ENCODE results near the gene KNTC1. TPM values are rescaled to one million over a fixed set of nuclear protein-coding genes. Genes with fewer than 3 reads are reported as not detected.

KNTC1 gene
- polyA plus RNA-seq, 1 donor (not counting 4 experiments of a cell fraction or from before 2014, with no cell fraction given) = 18.6 TPM

GRCh38 chr12:122501489-122501989, 25.5 kb upstream of the KNTC1 start:
- peaks cover 7 to 21% of the 10 kb centered on the region in 2 experiments for H3K36me3 ChIP-seq (ENCODE audit: control insufficient read depth in 2 of 2, extremely low read depth in 1 of 2, insufficient read depth in 2 of 2, low read length in 2 of 2)
- no peak overlapping the region for H2AFZ ChIP-seq (ENCODE audit: control insufficient read depth, low read length)
- no peaks in the 10 kb centered on the region for H3K9me3 ChIP-seq (ENCODE audit: control insufficient read depth, low read depth, low read length)
- TF ChIP-seq CTCF (optimal IDR thresholded peaks at IDR 0.05 in 1 of 3, IDR thresholded peaks at IDR 0.05 in 1 of 3, conservative IDR thresholded peaks at IDR 0.05 in 1 of 3; ENCODE audit: extremely low read depth in 1 of 3, insufficient read depth in 2 of 3, low read length in 3 of 3) (no peak), EZH2 (IDR thresholded peaks at IDR 0.05; ENCODE audit: low read length) (no peak)
- no peak overlapping the region for H3K4me3 ChIP-seq (ENCODE audit: control insufficient read depth in 2 of 3, extremely low read depth in 1 of 3, insufficient read depth in 2 of 3, low read depth in 1 of 3, low read length in 3 of 3)
- H3K9ac ChIP-seq (ENCODE audit: control insufficient read depth, extremely low read depth, insufficient read depth, low read length) = no peak overlapping the region
- FAIRE-seq = no peak
- H3K27me3 ChIP-seq (ENCODE audit: control insufficient read depth, extremely low read depth, insufficient read depth, low read length) = no peaks in the 10 kb centered on the region
- DNase-seq (ENCODE audit: low read depth, low spot score) = no peak
- H3K4me2 ChIP-seq (ENCODE audit: control insufficient read depth, extremely low read depth, insufficient read depth, low read depth, low read length) = peak overlapping the region; percentile 57
- H3K9me1 ChIP-seq (ENCODE audit: control insufficient read depth, extremely low read depth, insufficient read depth, low read length) = no peaks in the 10 kb centered on the region
- H4K20me1 ChIP-seq (ENCODE audit: control insufficient read depth, extremely low read depth, insufficient read depth, low read length) = no peaks in the 10 kb centered on the region
- peaks cover 10% of the 10 kb centered on the region for H3K4me1 ChIP-seq (ENCODE audit: control insufficient read depth, extremely low read depth, insufficient read depth, low read length)
- H3K79me2 ChIP-seq (ENCODE audit: control insufficient read depth, insufficient read depth, low read length) = peaks cover 31% of the 10 kb centered on the region
- H3K27ac ChIP-seq (ENCODE audit: control insufficient read depth, insufficient read depth, low read length) = peak overlapping the region; percentile 15
- dilution Hi-C loops (cut with MboI; ENCODE audit: extremely low pct_ligation_motif_present, low sequenced_read_pairs) = no loop called here

GRCh38 chr12:122503147-122503751, 23.8 kb upstream of the KNTC1 start:
- H3K36me3 ChIP-seq (ENCODE audit: control insufficient read depth in 2 of 2, extremely low read depth in 1 of 2, insufficient read depth in 2 of 2, low read length in 2 of 2) = peaks cover 13 to 36% of the 10 kb centered on the region in 2 experiments
- TF ChIP-seq CTCF (optimal IDR thresholded peaks at IDR 0.05 in 1 of 3, IDR thresholded peaks at IDR 0.05 in 1 of 3, conservative IDR thresholded peaks at IDR 0.05 in 1 of 3; ENCODE audit: extremely low read depth in 1 of 3, insufficient read depth in 2 of 3, low read length in 3 of 3) (no peak), EZH2 (IDR thresholded peaks at IDR 0.05; ENCODE audit: low read length) (no peak)
- peaks cover 20% of the 10 kb centered on the region for H3K79me2 ChIP-seq (ENCODE audit: control insufficient read depth, insufficient read depth, low read length)
- H3K4me3 ChIP-seq (ENCODE audit: control insufficient read depth in 2 of 3, extremely low read depth in 1 of 3, insufficient read depth in 2 of 3, low read depth in 1 of 3, low read length in 3 of 3) = no peak overlapping the region
- H3K4me2 ChIP-seq (ENCODE audit: control insufficient read depth, extremely low read depth, insufficient read depth, low read depth, low read length) = no peak overlapping the region
- FAIRE-seq (no peak), DNase-seq (ENCODE audit: low read depth, low spot score) (no peak)
- no peak overlapping the region for H2AFZ ChIP-seq (ENCODE audit: control insufficient read depth, low read length)
- H3K9me1 ChIP-seq (ENCODE audit: control insufficient read depth, extremely low read depth, insufficient read depth, low read length) = no peaks in the 10 kb centered on the region
- H3K27me3 ChIP-seq (ENCODE audit: control insufficient read depth, extremely low read depth, insufficient read depth, low read length) = no peaks in the 10 kb centered on the region
- peaks cover 4% of the 10 kb centered on the region for H4K20me1 ChIP-seq (ENCODE audit: control insufficient read depth, extremely low read depth, insufficient read depth, low read length)
- H3K4me1 ChIP-seq (ENCODE audit: control insufficient read depth, extremely low read depth, insufficient read depth, low read length) = peaks cover 10% of the 10 kb centered on the region
- dilution Hi-C loops (cut with MboI; ENCODE audit: extremely low pct_ligation_motif_present, low sequenced_read_pairs) = no loop called here
- no peaks in the 10 kb centered on the region for H3K9me3 ChIP-seq (ENCODE audit: control insufficient read depth, low read depth, low read length)
- no peak overlapping the region for H3K9ac ChIP-seq (ENCODE audit: control insufficient read depth, extremely low read depth, insufficient read depth, low read length)
- H3K27ac ChIP-seq (ENCODE audit: control insufficient read depth, insufficient read depth, low read length) = no peak overlapping the region

Data from keratinocyte (primary cell).